ENCODE measurements around the gene CAVIN2. TPM values are rescaled to one million over a fixed set of nuclear protein-coding genes. Genes with fewer than 3 reads are reported as not detected.

The CAVIN2 gene
- total RNA-seq, 2 donors from 2014 or later = 24.8 to 27.1 TPM

DNA sequence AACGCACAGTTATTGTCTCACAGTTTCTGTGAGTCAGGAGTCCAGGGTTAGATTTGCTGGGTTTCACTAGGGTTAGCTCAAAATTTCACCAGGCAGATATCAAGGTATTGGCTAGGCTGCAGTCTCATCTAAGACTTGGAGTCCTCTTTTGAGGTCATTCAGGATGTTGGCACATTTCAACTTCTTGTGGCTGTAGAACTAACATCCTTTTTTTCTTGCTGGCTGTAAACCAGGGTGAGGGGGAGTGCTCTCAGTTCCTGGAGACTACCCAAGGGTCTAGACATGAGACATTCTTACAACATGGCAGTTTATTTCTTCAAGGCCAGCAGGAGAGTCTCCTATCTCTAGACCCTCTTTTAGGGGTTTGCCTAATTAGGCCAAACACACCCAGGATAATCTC lies 12.8 kb upstream of the CAVIN2 start:
- WGBS = 100% methylated on average over 1 of the region's 1 CpG
- Histone ChIP-seq H3K4me1 (replicated peaks) (no peaks in the 10 kb centered on the region), H3K36me3 (no peaks in the 10 kb centered on the region), H3K9me3 (no peaks in the 10 kb centered on the region), H3K27me3 (replicated peaks; ENCODE audit: insufficient read depth) (no peaks in the 10 kb centered on the region), H3K27ac (no peak overlapping the region), H3K4me3 (no peak overlapping the region)
- intact Hi-C loops (cut with DNase I) = loop anchor here (10.0 kb wide), 1 partner anchor 175 kb away; no protein-coding TSS in a partner anchor
- no peak for DNase-seq (ENCODE audit: low spot score)
- TF ChIP-seq, protein P1, sequence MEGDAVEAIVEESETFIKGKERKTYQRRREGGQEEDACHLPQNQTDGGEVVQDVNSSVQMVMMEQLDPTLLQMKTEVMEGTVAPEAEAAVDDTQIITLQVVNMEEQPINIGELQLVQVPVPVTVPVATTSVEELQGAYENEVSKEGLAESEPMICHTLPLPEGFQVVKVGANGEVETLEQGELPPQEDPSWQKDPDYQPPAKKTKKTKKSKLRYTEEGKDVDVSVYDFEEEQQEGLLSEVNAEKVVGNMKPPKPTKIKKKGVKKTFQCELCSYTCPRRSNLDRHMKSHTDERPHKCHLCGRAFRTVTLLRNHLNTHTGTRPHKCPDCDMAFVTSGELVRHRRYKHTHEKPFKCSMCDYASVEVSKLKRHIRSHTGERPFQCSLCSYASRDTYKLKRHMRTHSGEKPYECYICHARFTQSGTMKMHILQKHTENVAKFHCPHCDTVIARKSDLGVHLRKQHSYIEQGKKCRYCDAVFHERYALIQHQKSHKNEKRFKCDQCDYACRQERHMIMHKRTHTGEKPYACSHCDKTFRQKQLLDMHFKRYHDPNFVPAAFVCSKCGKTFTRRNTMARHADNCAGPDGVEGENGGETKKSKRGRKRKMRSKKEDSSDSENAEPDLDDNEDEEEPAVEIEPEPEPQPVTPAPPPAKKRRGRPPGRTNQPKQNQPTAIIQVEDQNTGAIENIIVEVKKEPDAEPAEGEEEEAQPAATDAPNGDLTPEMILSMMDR (IDR thresholded peaks at IDR 0.05) = no peak
- TF ChIP-seq POLR2A (IDR thresholded peaks at IDR 0.05) (no peak), POLR2AphosphoS5 (IDR thresholded peaks at IDR 0.05) (no peak)

DNA sequence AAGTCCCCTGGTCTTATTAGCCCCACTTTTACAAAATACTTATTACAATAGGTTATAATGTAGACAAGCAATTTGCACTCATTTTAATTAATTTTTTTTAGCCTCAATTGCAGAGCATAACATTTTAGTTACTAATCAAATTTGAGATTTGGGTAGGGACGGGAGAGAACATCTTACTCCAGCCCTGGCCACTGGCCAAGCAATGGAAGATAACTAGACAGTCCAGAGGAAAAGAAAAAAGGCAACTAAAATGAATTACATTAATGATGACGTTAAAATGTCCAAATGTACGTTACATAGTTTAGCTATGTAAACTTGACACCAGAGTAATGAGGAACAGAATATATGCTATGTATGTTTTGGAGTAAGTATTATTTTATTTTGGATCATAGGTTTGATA lies 11.0 kb upstream of the CAVIN2 start:
- H3K4me1 ChIP-seq (replicated peaks) = no peaks in the 10 kb centered on the region
- H3K9me3 ChIP-seq = no peaks in the 10 kb centered on the region
- no peaks in the 10 kb centered on the region for H3K27me3 ChIP-seq (replicated peaks; ENCODE audit: insufficient read depth)
- no peak for DNase-seq (ENCODE audit: low spot score)
- no peaks in the 10 kb centered on the region for H3K36me3 ChIP-seq
- 79% methylated on average over 3 of the region's 3 CpGs for WGBS
- intact Hi-C loops (cut with DNase I) = no loop called here
- TF ChIP-seq POLR2AphosphoS5 (IDR thresholded peaks at IDR 0.05) = no peak
- TF ChIP-seq, protein P1 (IDR thresholded peaks at IDR 0.05) = no peak
- TF ChIP-seq POLR2A (IDR thresholded peaks at IDR 0.05) = no peak
- H3K27ac ChIP-seq = no peak overlapping the region
- H3K4me3 ChIP-seq = no peak overlapping the region

DNA sequence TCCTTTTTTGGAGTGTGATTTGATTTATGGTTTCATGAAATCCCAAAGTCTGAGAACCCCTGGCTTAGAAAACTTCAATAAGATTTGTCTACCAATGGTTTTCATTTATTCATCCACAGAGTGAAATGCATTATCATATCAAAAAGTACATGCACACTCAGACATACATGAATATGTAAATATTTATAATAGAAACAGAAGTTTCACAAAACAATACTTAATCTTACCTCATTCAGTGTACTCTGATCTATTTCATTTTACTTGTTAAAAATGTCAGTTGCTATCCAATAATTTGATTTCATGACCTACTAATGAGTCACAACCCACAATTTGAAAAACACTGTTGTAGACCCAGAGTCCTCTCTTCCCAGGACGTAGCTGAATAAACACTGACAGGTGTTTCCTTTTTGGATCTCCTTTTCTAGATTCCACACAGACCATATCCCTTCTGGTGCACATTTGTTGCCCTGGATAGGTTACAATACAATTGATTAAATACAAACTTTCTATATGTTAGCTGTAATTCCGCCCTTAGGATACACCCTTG lies 10.4 kb upstream of the CAVIN2 start:
- intact Hi-C loops (cut with DNase I) = no loop called here
- Histone ChIP-seq H3K9me3 (no peaks in the 10 kb centered on the region), H3K27me3 (replicated peaks; ENCODE audit: insufficient read depth) (no peaks in the 10 kb centered on the region), H3K27ac (no peak overlapping the region), H3K36me3 (no peaks in the 10 kb centered on the region), H3K4me3 (no peak overlapping the region), H3K4me1 (replicated peaks) (no peaks in the 10 kb centered on the region)
- TF ChIP-seq POLR2A (IDR thresholded peaks at IDR 0.05) (no peak), POLR2AphosphoS5 (IDR thresholded peaks at IDR 0.05) (no peak)
- TF ChIP-seq, protein P1 (IDR thresholded peaks at IDR 0.05) = no peak
- 66% methylated on average over 2 of the region's 2 CpGs for WGBS
- no peak for DNase-seq (ENCODE audit: low spot score)

DNA sequence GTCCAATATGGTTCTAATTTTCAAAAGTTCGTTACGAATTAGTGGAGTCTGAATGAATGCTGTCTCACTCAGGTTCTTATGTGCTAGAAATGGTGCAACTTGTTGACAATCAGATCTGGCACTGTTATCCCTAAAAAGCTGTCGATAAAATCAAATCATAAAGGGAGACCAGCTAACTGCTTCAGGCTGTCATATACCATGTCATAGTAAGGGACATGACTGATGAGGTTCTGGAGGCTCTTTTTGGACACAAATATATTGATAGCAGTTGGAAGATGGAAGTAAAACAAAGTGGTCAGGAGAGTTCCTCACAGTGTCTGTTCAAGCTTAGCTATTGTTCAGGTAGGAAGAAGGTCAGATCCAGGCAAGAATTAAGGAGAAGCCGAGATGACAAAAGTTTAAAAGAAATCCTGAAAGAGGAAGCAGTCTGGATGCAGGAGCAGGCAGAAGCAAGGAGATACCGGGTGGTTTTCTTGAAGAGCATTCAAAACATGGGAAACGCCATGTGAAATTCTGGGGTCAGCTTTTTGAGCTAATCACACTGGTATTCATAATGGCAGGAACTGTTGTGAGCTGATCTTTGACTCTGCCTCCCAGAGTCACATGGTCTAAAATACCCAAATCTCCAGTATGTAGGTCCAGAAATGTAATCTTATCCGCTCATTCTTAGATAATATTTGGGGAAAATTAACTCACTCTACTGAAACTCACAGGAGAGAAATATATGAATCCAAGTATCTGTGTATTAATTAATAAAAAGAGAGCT lies 9.4 kb upstream of the CAVIN2 start:
- intact Hi-C loops (cut with DNase I) = no loop called here
- Histone ChIP-seq H3K4me1 (replicated peaks) (no peaks in the 10 kb centered on the region), H3K27me3 (replicated peaks; ENCODE audit: insufficient read depth) (no peaks in the 10 kb centered on the region), H3K36me3 (no peaks in the 10 kb centered on the region), H3K9me3 (no peaks in the 10 kb centered on the region), H3K4me3 (no peak overlapping the region), H3K27ac (no peak overlapping the region)
- TF ChIP-seq POLR2A (IDR thresholded peaks at IDR 0.05) (no peak), POLR2AphosphoS5 (IDR thresholded peaks at IDR 0.05) (no peak)
- TF ChIP-seq, protein P1 (IDR thresholded peaks at IDR 0.05) = no peak
- DNase-seq (ENCODE audit: low spot score) = no peak
- WGBS = 97% methylated on average over 7 of the region's 7 CpGs

DNA sequence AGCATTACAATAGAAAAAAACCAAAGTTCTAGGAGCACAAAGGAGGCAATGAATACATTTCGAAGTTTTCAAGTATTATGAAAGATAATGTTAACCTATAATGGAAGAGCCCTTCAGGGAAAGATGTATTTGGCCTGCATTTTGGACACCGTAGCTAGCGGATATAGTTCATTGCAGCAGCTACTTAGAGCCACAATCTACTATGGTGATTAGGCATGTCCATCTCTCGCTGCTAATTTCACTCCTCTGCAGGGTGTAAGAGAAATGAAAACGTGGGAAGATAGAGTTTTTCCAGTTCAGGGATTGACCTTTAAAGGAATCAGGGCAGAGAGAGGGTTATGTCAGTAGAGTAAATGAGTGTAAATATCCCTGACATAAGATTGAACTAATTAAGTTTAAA lies 8.5 kb upstream of the CAVIN2 start:
- intact Hi-C loops (cut with DNase I) = no loop called here
- whole genome bisulfite sequencing = 89% methylated on average over 5 of the region's 5 CpGs
- Histone ChIP-seq H3K36me3 (no peaks in the 10 kb centered on the region), H3K27ac (no peak overlapping the region), H3K27me3 (replicated peaks; ENCODE audit: insufficient read depth) (no peaks in the 10 kb centered on the region), H3K4me3 (no peak overlapping the region), H3K4me1 (replicated peaks) (no peaks in the 10 kb centered on the region), H3K9me3 (no peaks in the 10 kb centered on the region)
- DNase-seq (ENCODE audit: low spot score) = no peak
- TF ChIP-seq POLR2AphosphoS5 (IDR thresholded peaks at IDR 0.05) = no peak
